Ecto neural progenitor cell (in vitro differentiated cells): Measurements from ENCODE around the gene SLC38A8.
A peak's percentile ranks its signal among the peaks of the same experiment; 100 is the strongest.

Experiments used
- DNase-seq: peaks from one replicate; pipeline ENCODE4 v3.0.0-alpha.2; 2018; ENCODE audit warnings: low spot score

The SLC38A8 gene

GRCh38 chr16:84068783-84069462 lies 26.3 kb upstream of the SLC38A8 start:
- DNase-seq, result no peak

GRCh38 chr16:84068041-84068440 lies 25.4 kb upstream of the SLC38A8 start:
- DNase-seq, result no peak

- no peak for DNase-seq
Observed at GRCh38 chr16:84067640-84068039, 25.0 kb upstream of the SLC38A8 start.

- no peak for DNase-seq
Observed at GRCh38 chr16:84065536-84066132, 23.0 kb upstream of the SLC38A8 start.

DNA sequence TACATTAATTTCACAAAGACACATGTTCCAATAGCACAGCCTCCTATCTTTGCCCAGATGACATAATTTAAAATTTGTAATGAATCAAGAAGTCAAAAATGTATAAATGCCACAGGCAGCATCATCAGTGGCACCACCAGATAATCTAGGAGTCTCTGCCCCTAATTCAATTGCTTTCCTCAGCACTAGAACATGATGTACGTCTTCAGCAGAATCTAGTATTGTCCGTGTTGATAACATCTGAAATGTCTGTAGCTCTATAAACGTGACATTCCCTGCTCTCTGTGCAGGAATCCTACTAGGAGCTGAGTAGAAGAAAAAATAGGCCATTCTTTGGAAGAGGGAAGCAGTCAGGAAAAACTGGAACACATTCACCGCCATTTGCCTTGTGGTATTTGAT lies 21.4 kb upstream of the SLC38A8 start:
- no peak for DNase-seq

DNA sequence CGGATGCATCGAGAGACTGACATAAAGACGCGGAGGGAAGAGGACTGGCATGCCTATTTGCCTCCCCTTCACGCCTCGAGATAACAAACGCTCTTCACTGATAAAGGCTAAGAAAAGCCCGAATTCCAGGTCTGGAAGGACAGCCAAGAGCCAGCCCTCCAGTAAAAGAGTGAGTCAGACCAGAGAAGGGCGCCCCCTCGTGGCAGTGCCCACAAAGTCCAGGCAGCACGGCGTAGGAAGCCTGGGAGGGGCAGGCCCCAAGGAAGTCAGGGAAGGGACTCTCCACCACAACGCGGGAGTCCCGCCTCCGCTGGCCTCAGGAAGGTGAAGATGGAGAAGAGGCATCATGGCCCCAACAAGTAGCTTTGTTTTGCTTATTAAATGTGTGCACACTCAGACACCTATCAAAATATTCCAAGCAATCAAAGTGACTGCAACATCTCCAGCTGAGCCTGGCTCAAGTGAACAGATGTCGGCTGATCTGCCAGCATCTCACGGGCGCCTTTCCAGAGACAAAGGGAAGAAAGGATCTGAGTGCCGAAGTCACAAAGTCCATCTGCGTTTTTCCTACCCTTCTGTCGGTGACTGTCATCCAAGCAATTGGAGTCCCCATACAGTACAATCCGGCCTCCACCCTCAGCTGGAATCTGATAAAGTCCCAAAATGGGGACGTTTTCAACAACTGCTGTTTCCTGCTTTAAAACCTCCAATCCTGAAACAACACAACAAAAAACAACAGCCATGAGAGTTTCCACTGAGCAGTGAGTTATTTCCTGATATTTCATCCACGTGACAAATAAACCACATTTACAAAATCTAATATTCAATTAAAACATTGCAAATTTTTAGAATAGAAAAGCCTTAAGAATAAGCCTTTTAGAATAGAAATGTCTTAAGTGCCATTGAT lies 20.4 kb upstream of the SLC38A8 start:
- peak; percentile 96 for DNase-seq

- DNase-seq, result peak; percentile 34
Observed at GRCh38 chr16:84061236-84061819, 18.7 kb upstream of the SLC38A8 start.

- peak; percentile 30 for DNase-seq
Observed at GRCh38 chr16:84059946-84060901, 17.6 kb upstream of the SLC38A8 start.

GRCh38 chr16:84059111-84059510 lies 16.5 kb upstream of the SLC38A8 start:
- no peak for DNase-seq

DNA sequence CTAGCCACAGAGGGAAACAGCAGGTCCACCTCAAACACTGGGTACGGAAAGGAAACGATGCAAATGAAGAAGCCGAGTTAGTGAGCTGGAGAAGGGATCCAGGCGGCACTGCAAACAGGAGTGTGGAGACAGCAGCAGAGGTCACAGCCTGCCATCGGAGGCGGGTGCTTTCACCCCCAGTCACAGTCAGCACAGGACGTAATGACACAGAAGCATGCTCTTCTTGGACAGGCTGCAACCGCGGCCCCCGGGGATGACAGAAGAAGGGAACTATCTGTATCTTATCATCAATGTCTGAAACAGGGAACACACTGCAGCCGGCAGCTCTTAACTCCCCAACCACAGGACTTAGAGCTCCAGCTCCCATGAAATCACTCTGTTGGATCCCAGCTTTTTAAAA lies 16.1 kb upstream of the SLC38A8 start:
- peak; percentile 20 for DNase-seq

- DNase-seq, result peak; percentile 33
Observed at GRCh38 chr16:84058211-84058610, 15.6 kb upstream of the SLC38A8 start.

DNA sequence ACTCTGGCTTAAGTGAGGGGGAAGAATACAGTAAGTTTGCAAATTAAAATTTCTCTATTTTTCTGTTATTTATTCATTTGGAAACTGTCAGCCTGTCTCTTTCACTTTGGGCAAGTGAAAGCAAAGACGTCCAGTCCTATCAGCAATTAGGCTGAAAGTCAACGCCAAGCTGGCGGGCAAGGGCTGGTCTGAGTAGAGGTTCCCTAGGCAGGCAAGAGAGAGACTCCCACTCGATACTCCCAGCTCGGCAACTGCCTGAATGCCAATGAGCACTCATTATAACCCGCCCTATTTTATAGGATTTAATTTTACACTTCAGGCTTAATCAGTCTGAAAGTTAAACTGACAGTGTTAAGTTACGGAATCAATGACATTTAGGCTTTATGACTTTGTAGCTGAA lies 14.3 kb upstream of the SLC38A8 start:
- no peak for DNase-seq

- peak; percentile 43 for DNase-seq
Observed at GRCh38 chr16:84055801-84056634, 13.4 kb upstream of the SLC38A8 start.

- peak; percentile 43 for DNase-seq
Observed at GRCh38 chr16:84055366-84055765, 12.8 kb upstream of the SLC38A8 start.

DNA sequence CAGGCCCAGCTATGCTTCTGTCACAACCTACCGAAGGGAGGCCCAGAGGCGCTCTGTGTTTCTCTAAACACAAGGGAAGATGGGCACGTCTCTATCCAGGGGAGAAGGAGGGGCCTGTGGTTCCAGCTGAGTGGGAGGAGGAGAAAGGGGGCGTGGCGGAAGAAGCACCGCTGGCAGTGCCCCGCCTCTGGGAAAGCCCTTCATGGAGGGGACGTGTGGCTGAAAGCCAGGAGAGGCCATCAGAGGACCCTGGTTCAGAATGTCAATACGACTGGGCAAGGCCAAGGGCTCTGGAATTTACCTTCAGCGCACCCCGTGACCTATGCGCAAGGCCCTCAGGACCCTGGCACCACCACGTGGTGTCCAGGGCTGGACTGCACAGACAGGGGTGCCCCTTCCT lies 12.3 kb upstream of the SLC38A8 start:
- peak; percentile 75 for DNase-seq

DNA sequence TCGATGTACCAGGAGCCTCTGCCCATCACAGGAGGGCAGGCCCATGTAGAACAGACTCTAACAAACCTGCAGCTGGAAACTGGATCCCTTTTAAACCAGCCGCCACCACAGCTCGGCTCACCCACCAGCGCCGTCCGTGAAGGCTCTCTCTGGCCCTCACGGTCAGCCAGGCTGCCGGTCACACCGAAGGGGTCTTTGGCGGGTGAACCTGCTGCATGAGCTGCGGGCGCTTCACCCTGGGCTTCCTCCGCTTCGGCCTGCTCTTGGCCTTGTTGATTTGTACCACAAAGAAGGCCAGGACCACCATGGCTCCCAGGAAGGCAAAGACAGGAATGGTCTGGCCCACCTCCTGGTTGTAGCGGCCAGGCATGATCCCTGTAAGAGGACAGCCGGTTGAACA lies 11.7 kb upstream of the SLC38A8 start:
- peak; percentile 39 for DNase-seq

DNA sequence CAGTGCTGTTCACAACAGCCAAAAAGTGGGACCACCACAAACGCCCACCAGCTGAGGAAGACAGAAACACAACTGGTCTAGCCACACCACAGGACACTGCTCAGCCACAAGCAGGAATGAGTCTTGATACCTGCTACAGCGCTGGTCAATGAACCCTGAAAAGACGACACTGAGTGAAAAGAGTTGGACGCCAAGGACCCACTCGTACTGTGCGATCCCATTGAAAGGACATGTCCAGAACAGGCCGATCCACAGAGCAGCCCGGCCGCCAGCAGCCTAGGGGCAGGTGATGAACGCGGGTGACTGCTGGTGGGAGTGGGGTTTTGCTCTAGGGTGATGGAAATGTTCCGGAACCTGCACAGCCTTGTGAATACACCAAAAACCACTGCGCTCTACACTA lies 10.6 kb upstream of the SLC38A8 start:
- DNase-seq, result peak; percentile 14

- peak; percentile 26 for DNase-seq
Observed at GRCh38 chr16:84052071-84052622, 9.6 kb upstream of the SLC38A8 start.

DNA sequence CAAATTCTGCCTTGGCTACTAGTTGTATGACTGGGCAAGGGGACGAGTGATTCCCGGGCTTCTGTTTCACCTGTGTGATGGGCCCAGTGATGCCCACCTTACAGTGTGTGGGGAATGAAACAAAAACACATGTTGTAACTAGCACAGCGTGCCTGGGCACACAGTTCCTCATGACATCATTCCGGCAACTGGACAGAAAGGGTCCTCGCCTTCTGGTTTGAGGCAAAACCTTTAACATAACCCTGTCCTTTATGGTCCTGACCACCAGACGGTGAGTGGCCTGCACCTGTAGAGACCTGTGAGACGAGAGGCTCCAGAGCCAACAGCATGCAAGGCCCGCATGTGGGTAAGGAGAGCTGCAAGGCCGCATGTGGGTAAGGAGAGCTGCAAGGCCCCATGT lies 7.7 kb upstream of the SLC38A8 start:
- DNase-seq, result no peak

DNA sequence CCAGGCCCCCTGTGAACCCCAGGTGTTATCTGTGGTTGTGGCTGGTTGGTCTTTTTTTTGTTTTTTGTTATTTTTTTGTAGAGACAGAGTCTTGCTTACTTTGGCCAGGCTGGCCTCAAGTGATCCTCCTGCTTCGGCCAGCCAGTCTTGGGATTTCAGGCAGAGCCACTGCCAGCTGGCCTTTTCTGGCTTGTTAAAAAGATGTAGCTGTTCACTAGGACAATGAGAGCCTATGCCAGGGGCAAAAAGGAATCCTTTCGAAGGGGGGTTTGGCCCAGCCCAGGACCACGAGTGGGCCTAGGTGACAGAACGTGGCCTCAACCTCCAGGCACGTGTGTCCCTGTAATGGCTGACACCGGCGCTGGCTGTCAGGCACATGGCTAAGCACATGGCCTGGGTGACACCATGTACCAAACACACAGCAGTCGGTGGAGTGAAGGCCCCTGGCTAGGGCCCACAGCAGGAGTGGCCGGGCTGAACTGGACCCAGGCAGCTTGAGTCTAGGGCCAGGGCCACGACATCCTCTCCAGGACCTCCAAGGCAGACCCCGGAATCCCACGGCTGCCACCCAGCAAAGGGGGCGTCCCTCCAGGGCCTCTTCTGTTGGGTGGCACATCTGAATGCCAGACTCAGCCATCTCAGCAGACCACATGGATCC lies 6.9 kb upstream of the SLC38A8 start:
- no peak for DNase-seq
